Activated CD8-positive, alpha-beta memory T cell treated with anti-CD3 and anti-CD28 coated beads for 24 hours (primary cell): Measurements from ENCODE around the gene EPHA2.
"Not testable (repeated sequence)": the region's sequence is repeated elsewhere in the genome, so short reads cannot be mapped to it uniquely, and the experiment has no call there.

Experiments used
- DNase-seq: peaks from one replicate; pipeline ENCODE4 v3.0.0-alpha.2; 2020

EPHA2 gene

DNA sequence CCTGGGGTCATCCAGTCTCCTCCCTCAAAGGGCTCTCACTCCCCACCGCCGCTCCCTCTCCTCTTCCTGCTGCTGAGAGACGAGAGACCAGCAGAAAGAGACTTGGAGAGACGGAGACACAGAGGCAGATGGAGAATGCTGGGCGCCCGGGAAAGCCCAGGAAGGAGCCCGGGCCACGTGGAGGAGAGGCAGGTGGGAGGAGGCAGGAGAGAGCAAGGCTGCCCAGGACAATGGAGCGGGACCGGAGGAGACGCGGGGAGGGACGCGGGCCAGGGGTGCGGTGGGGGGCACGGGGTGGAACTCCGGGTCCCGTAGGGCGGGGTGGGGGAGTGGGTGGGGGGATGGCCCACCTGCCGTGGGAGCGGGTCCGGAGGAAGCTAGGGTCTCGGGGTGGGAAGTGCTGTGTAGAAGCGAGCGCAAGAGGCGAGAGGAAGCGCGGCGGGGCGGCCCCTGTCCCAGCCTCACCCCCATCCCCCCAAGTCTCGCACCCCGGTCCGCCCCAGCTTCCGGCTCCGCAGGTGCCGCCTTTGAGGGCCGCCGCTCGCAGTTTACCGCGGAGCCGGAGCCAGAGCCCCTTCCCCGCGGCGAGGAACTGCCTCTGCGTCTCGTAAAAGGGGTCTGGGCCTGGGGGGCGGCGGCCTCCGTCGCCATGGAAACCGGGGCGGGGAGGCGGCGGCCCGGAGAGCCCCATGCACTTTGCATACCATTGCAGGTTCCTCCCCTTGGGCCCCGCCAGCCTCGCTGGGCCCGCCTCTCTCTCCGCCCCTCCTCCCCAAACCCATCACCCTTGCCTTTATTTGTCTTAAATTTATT is 11.7 kb upstream of the EPHA2 start:
- DNase-seq = peak; percentile 82

DNA sequence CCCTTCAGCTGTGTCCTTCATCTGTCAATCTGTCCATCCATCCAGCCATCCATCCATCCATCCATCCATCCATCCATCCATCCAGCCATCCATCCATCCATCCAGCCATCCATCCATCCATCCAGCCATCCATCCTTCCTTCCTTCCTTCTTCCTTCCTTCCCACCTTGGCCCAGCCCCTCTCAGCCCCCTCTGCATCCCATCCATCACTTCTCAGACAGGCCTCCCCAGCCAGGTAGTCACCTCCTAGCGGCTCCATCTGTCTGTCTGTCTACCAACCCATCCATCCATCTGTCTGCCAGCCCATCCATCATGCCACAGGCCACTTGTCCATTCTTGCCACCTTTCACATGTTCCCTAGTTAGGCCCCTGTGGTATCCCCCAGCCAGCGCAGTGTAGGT is 10.2 kb upstream of the EPHA2 start:
- no peak for DNase-seq

DNA sequence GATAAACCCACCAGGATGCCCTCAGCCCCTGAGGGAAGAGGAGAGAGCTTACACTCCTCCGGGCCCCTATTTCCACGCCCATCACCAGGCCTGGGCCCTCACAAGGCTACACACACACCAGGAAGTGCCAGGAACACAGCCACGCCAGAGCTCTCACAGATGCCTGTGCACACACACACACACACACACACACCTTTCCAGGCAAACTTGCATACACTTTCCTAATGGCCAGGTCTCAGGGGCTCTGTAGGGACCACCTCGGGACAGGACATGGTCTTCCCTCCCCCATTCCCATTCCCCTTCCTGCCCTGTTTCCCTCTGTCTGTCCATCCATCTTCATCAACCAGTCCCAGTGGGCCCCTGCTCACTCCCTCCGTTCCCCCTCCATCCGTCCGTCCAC is 9.7 kb upstream of the EPHA2 start:
- DNase-seq = no peak

DNA sequence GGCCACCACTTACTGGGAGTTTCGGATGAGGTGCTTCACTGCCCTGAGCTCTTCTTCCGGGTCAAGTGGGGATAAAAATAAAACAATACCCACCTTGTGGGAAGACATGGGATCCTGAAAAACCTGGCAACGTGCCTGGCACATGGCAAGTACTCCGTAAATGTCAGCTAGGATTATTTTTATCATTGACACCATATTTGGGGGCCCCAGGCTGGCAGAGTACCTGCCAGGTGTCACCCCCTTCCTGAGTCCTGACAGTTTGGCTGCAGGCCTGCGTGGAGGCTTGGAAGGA is 9.2 kb upstream of the EPHA2 start:
- no peak for DNase-seq

DNA sequence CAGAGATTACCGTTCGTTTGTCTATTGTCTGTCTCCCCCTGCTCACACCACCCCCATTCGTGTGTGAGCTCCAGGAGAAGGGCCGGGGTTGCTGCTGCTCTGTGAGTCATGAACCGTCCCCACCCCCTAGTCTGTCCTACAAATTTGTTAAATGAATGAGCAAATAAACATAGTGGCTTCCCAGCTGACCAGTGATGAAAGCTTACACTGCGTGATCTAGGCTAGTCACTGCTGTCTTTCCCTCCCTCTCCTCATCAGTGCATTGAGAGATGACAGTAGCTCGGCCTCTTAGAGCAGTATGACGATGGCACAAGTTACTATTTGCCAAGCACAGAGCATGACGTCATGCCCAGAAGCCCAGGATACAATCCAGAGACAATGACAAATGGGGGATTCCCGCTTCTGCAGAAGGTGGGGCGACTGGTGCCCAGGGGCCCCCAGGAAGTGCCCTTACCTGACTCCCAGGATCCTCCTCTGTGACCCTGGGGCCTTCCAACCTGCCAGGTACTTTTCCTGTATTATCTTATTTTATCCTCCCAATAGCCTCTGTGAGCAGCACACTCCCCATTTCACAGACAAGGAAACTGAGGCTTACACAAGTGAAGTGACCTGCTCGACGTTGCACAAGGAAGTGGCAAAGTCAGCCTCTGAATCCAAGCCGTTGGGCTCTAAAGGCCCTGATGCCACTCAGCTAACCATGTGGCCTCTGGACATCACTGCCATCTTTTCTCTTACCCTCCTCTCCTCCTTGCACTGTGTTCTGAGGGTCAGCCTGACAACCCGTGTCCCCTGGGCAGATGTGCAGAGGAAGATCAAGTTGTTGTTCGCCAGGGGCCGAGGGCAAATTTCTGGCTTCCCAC is 8.6 kb upstream of the EPHA2 start:
- no peak for DNase-seq

DNA sequence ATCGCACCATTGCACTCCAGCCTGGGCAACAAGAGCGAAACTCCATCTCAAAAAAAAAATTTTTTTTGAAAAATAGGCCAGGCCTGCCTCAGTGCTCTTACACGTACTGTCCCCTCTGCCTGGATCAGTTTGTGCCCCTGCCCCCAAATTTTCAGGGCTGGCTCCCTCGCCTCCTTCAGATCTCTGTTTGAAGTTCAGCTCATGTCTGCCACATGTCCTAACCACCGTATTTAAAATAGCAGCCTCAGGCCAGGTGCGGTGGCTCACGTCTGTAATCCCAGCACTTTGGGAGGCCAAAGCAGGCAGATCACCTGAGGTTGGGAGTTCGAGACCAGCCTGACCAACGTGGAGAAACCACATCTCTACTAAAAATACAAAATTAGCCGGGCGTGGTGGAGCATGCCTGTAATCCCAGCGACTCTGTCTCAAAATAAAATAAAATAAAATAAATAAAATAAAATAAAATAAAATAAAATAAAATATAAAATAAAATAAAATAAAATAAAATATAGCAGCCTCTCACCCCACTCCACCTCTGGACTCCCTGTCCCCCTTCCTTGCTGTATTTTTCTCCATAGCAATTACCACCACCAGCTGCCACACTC is 7.8 kb upstream of the EPHA2 start:
- not testable (repeated sequence) for DNase-seq

DNA sequence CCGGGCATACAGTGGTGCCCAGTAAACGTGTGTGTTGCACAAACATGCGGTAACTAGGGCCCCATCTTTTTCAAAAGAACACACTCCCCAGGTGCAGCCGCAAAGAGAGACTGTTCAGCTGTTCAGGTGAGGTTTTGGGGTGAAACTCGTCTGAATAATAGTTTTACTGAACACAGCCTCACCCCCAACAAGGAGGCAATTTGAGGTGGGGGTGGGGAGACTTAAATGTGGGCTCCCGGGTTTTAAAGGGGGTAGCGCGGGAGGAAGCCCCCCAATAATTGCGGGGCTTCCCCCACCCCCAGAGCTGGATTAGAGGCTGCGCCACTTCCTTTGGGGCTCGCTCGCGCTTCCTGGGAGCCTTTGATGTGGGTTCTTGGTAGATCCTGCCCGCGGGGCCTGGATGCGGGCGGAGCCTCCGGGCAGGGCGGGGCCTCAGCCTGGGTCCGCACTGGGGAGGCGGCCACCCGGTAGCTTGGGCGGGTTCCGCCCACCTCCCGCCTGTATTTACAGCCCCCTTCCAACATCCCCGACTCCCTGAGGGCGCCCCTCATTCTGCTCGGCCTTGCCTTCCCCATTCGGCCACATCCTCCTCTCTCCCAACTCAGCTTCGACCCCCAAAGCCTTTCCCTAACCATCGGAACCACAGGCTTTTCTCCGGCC is 6.4 kb upstream of the EPHA2 start:
- DNase-seq = peak; percentile 73

DNA sequence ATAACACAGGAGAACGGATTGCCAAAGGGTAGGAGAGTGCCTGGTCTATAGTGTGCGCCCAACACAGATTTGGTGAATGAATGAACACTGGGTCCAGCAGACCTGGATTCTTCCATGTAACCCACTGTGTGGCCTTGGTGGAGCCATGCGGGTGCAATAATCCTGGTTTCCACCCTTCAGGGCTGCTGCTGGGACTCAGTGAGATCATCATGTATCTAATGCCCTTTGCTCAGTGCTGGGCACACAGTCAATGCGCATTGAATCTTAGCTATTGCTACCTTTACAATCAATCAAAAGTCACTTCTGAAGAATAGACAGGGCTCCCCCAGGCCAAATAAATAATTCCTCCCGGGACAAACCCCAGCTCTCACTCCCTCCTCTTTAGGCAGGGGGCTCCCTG is 5.8 kb upstream of the EPHA2 start:
- no peak for DNase-seq

DNA sequence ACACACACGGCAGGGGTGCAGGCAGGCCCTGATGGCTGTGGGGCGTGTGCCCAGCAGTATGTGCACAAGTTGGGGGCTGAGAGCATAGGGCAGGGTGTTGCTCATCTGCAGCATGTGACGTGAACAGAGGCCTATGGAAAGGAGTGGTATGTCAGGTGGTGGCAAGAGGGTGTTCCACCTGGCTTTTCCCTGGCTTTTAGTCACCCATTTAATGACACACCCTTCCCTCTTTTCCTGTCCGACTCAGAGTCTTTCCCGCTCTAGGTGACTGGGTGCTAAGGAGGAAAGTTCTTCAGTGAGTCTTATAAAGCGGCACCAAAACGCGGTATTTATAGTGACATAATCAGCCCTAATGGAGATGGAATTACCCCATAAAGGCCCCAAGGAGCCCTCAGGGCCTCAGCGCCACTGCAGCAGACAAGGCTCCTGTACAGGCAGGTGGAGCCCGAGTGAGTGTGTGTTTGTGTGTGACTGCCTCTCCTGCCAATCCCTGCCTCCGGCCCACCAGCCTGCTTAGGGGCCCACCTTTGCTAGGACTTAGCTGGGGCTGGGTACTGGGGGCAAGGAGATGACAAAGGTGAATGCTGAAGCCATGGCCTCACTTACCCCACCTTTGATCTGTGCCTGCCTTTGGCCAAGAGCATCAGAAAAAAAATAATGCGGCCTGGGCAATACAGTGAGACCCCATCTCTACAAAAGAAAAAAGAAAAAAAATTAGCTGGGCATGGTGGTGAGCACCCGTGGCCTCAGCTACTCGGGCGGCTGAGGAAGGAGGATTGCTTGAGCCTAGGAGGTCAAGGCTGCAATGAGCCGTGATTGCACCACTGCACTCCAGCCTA is 3.3 kb upstream of the EPHA2 start:
- DNase-seq = no peak

DNA sequence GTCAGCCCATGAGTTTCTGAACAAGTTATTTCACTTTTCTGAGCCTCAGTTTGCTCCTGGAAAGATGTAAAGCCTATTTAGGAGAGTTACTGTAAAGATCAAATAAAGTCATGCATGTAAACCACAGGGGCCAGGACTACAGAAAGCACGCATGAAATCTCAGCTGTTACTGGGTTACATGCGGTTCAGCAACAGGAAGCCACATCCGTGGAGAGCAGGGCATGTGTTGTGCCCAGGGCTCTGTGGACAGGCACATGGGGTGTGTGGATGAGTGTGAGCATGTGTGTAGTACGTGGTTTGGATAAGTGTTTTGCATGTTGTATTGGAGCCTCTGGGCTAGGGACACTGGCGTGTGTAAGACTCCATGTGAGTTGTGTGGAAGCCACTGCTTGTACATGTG is 2.2 kb upstream of the EPHA2 start:
- no peak for DNase-seq

DNA sequence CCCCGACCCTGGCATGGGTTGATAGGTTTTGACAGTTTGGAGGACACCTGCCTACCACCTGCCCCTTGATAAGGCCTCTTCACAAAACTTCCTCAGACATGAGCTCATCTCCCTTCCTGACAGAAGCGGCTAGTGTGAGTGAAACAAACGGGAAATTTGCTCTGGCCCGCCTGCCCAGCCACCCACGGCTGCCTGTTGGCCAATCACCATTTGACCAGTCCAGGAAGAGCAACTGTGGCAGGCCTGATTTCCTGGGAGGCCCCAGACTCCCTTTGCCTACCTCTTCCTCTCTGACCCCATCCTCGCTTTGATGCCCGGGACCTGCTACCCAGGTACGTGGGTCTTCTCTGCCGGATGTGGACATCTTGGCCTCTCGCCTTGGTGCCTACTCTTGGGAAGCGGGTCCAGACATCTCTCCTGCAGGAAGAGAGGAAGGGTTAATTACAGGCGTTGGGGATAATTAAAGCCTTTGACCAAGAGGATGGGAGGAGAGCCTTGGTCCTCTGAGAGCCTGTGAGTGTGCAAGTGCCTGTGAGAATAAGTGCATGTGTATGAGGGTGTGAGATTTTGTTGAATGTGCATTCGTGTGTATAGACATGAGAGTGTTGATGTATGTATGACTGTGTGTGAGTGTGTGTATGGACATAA is 1.1 kb upstream of the EPHA2 start:
- DNase-seq = no peak

DNA sequence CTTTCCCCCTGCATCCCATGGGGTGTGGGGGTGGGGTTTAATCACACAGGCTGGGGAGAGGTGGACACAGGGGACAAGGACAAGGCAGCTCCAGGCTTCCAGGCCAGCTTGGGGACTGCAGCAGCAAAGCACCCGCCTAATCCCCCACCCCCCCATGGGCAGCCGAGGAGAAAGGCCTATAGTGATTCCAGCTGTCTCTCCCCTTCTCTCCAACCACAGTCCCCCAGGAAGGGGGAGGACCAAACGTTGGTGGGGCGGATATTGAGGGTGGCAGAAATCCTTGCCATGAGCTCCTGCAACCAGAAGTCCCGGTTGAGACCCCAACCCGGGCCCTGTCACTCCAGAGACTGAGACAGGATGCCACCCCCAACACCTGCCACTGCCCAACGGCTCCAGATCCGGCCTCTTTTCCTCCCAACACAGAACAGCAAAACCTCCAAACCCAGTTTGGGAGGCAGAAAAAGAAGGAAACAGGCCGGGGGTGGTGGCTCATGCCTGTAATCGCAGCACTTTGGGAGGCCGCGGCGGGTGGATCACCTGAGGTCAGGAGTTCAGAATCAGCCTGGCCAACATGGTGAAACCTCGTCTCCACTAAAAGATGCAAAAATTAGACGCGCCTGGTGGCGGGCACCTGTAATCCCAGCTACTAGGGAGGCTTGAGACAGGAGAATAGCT is 1.7 kb downstream of the EPHA2 start:
- no peak for DNase-seq

DNA sequence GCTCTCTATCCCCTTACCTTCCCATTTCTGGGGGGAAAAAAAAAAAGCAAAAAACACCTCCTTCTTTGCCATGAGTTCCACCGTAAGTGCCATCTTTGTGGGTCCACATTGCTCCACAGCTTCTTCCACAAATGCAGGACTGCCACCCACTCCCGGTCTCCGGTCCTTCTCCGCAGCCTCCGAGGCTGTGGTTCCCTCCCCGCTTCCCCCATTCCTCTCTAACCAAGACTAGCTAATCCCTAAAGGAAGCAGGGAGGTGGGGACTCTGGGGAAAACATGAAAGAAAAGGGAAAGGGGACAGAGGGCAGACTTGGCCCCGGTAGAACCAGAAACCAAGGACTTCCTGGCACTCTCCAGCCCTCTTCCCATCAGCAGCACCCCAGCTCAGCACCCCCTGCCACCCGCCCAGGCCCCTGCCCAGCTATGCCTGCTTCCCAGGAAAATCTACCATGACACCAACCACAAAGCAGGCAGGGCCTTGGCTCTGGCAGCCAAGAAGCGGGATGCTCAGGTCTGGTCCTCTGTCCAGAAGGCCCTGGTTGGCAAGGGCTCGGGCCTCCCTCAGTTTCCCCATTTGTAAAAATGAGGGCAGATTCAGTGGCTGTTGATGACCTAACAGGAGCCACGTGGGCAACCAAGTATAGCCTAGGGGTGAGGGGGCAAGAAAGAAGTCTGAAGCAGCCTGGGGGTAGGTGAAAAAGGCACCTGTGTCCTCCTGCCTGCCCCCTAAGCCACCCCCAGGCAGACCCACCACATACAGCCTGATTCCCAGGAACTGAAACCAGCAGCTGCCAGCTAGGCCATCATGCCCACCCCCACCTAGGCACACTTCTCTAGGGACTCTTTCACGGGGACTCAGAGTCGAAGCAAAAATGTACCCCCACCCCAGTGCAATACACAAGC is 2.5 kb downstream of the EPHA2 start:
- DNase-seq = no peak

DNA sequence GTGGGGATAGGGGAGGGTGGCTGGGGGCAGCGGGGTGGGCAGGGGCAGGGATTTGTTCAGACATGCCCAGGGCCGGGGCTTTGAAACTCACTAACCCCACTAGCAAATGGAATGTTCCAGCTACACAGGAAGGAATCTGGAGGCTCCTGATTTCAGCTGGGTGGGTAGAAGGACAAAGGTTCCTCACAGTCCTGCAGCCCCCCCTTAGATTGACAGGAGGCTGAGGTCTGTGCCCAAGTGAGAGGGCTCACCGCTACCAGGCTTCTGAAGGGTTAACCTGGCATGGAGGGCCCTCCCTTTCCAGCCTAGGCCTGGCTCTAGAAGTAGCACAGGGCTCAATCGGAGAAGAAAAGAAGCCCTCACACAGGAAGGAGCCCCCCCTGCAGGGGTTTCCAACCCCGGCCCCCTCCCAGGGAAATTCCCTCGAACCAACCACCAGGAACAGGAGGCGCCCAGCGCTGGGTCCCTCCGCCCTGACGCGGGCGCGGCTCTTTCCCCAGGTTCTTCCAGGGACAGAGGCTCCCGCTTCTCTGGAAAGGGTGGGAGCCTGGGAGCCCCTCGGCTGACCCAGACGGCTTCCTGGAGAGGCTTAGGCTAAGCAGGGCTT is 3.3 kb downstream of the EPHA2 start:
- DNase-seq = no peak

DNA sequence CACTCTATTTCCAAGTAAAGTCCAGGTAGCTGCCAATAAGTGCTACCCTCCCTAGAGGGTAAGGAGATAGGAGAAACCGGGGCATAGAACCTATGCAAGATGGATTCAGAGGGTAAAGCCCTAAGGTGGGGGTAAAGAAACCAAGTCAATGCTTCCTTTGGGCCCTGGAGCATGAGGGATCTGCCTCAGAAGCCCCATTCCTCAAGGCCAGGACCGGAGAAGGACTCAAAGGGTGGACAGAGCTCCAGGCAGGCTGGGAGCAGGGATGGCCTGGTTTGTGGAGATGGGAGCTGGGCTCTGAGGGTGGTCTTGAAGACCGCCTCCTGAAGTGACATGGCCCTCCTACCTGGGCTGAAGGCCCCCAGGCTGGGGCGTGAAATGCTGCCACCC is 3.9 kb downstream of the EPHA2 start:
- no peak for DNase-seq

DNA sequence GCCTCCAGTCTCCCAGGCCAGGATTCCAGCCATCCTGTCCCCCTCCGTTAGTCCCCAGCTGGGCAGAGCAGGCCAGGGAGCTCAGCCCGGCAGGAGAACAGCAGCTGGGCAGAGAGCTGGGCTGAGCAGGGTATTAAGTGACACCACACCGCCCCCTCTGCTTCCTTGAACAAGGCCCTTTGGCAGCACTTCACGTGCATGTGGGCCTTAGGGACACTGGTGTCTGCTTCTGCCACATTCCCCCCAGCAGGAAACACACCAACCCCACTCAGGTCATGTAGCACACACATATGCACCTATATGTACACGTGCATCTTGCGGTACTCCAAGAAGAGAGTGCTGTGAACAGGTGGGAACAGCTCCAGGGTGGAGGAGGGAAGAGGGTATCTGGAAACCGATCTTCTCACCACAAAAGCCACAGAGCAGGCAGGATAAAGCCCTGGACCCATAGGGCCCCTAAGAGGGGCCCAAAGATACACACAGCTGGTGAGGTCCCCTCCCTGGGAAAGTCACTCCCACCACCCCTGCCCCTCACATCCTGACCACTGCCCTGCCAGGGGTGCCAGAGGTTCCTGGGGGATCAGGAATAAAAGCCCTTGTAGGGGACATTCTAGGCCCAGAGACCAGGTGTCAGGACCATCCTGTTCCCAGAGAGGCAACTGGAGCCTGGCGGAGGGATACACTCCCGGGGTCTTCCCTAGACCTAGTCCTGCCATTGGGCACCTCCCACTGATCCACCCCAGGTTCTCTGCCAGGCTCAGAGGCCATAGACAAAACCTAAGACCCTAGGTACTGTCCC is 4.5 kb downstream of the EPHA2 start:
- DNase-seq = no peak

DNA sequence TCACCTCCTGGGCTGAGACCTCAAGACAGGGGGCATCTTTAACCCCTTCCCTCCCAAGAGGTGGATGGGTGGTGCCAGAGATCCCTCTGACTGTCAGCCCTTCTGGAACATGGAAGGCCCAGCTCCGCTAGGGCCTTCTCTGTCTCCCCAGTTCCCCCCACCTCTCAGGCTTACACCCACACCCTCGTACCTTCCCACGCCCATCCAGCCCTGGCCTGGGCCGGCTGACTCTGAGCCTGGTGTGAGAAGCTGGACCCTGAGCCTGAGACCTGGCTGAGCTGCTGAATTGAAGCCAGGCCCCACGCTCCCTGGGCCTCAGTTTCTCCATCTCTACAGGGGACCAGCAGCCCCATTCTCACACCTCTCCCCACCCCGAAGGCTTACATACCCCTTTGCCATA is 5.4 kb downstream of the EPHA2 start:
- DNase-seq = no peak

DNA sequence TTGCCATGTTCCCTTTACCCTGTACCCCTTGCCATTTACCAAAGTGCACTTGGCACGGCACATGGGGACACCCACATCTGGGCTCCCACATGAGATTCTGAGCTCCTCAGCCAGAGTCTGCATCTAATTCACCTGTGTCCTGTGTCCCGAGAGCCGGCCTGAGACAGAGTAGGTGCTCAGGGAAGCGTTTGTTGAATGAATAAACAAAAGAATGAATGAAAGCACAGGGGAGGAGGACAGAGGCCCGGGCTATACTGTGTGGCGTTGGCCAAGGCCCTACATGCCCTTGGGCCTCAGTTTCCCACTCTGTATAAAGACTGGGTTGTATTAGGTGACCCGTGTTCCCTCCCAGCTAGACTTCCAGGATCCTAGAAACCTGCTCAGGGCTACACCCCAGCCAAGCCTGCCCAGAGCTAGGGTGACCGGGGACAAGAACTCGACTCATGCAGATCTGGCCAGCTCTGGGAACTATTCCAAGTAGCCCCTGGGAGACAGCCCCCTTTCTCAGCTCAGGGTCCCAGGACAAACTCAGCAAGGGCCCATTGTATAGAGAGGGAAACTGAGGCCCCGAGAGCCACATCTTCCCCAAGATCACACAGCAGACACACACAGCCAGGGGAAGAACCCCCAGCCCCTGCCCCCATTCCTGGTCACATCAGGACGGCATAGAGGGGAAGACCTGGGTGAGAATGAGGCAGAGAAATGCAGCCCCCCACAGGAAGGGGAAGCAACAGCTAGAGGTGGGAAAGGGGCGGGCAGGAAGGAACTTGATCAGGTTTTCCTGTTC is 6.0 kb downstream of the EPHA2 start:
- DNase-seq = no peak
